HepG2 (cell line): ENCODE results near the gene AURKA. TPM values are rescaled to one million over a fixed set of nuclear protein-coding genes. Genes with fewer than 3 reads are reported as not detected.

ENCODE experiments used
- JDP2 ChIP-seq: sonication (generic); formaldehyde crosslinking; IDR thresholded peaks from 2 replicates; pipeline ENCODE4 v1.8.1; 2022; ENCODE audit warnings: missing genetic modification reagents, borderline replicate concordance
- NFYB ChIP-seq: sonication (generic); formaldehyde crosslinking; IDR thresholded peaks from 2 replicates; pipeline ENCODE4 v1.4.0; 2020; ENCODE audit warnings: missing genetic modification reagents
- SAP130 ChIP-seq: IDR thresholded peaks from 2 replicates; pipeline ENCODE4 v1.6.1; 2016; ENCODE audit warnings: low read depth
- STAT6 ChIP-seq: sonication (generic); formaldehyde crosslinking; IDR thresholded peaks from 2 replicates; pipeline ENCODE4 v1.4.0; 2020; ENCODE audit warnings: missing genetic modification reagents, mild to moderate bottlenecking, borderline replicate concordance
- THAP11 ChIP-seq: IDR thresholded peaks from 2 replicates; pipeline ENCODE4 v1.6.1; 2016; ENCODE audit warnings: missing biosample characterization, missing genetic modification reagents
- ZNF136 ChIP-seq: sonication (generic); formaldehyde crosslinking; IDR thresholded peaks from 2 replicates; pipeline ENCODE4 v1.8.1; 2022; ENCODE audit warnings: low read depth, mild to moderate bottlenecking, moderate library complexity, missing genetic modification reagents
- ZNF251 ChIP-seq: sonication (generic); formaldehyde crosslinking; IDR thresholded peaks from 2 replicates; pipeline ENCODE4 v1.9.0; 2021; ENCODE audit warnings: mild to moderate bottlenecking, missing genetic modification reagents
- ZNF460 ChIP-seq: sonication (generic); formaldehyde crosslinking; IDR thresholded peaks from 2 replicates; pipeline ENCODE4 v1.5.1; 2020; ENCODE audit warnings: missing genetic modification reagents, mild to moderate bottlenecking, borderline replicate concordance
- ZNF766 ChIP-seq: sonication (generic); formaldehyde crosslinking; IDR thresholded peaks from 2 replicates; pipeline ENCODE4 v1.5.0; 2020; ENCODE audit warnings: missing genetic modification reagents, borderline replicate concordance
- polyA plus RNA-seq, 8 experiments: library from polyadenylated mRNA; depleted of rRNA in 3 of 8; stranded (reverse) in 7 of 8; unstranded in 1 of 8; fragments of >200 nt; fragmentation: Illumina TruSeq in 4 of 8; extraction: Trizol in 4 of 8; gene quantifications; 2 replicates each; pipeline versions ENCODE4 v1.2.1 to v1.2.3, GENCODE V29; 2011 to 2016; ENCODE audit warnings: low read depth in 4 of 8, missing spikeins in 1 of 8, mixed read lengths in 1 of 8; ENCODE audit not compliant: insufficient read depth in 1 of 8
- total RNA-seq, 5 experiments: library from RNA; depleted of rRNA; stranded (reverse); fragments of >200 nt; fragmentation: Illumina TruSeq; extraction: Trizol; gene quantifications; 2 replicates each; pipeline ENCODE4 v1.2.3, GENCODE V29; 2016; ENCODE audit warnings: low read depth in 1 of 5
- TF ChIP-seq, protein P1 (sequence below): sonication (generic); formaldehyde crosslinking; IDR thresholded peaks from 2 replicates; pipeline ENCODE4 v1.4.0; 2020; ENCODE audit warnings: mild to moderate bottlenecking, missing genetic modification reagents
- TF ChIP-seq, protein P2 (sequence below): sonication (generic); formaldehyde crosslinking; IDR thresholded peaks from 2 replicates; pipeline ENCODE4 v1.5.1; 2020; ENCODE audit warnings: missing genetic modification reagents, mild to moderate bottlenecking, borderline replicate concordance
- TF ChIP-seq, protein P3 (sequence below): IDR thresholded peaks from 2 replicates; pipeline ENCODE4 v1.6.1; 2016
- TF ChIP-seq, protein P4 (sequence below): sonication (generic); formaldehyde crosslinking; IDR thresholded peaks from 2 replicates; pipeline ENCODE4 v1.9.0; 2021; ENCODE audit warnings: missing genetic modification reagents, mild to moderate bottlenecking, borderline replicate concordance

AURKA gene
- total and polyA plus RNA-seq, 2 of the 13 experiments (the other 11 are each of a cell fraction or from before 2014, with no cell fraction given): 96.4 to 224 TPM

DNA sequence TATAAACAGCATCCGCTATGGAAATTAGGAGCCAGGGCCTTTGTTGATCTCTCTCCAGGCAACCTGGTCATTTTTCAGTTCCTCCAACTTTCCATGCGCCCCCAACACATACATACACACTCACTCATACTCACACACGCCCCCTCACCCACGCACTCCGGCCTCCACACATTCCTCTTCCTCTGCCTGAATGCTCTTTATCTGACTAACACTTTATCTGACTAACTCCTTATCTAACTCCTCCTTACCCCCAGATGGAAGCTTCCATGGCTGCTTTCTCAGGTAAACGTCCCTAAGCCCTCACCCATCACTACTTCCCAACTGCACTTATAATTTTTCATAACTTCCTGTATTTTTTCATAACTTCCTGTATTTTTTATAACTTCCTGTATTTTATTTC is 37.5 kb upstream of the AURKA start (continued):
- TF ChIP-seq, protein P1, sequence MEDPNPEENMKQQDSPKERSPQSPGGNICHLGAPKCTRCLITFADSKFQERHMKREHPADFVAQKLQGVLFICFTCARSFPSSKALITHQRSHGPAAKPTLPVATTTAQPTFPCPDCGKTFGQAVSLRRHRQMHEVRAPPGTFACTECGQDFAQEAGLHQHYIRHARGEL (CRISPR knock-in tag): no peak
- TF ChIP-seq SAP130 (CRISPR knock-in tag): no peak
- TF ChIP-seq, protein P2, sequence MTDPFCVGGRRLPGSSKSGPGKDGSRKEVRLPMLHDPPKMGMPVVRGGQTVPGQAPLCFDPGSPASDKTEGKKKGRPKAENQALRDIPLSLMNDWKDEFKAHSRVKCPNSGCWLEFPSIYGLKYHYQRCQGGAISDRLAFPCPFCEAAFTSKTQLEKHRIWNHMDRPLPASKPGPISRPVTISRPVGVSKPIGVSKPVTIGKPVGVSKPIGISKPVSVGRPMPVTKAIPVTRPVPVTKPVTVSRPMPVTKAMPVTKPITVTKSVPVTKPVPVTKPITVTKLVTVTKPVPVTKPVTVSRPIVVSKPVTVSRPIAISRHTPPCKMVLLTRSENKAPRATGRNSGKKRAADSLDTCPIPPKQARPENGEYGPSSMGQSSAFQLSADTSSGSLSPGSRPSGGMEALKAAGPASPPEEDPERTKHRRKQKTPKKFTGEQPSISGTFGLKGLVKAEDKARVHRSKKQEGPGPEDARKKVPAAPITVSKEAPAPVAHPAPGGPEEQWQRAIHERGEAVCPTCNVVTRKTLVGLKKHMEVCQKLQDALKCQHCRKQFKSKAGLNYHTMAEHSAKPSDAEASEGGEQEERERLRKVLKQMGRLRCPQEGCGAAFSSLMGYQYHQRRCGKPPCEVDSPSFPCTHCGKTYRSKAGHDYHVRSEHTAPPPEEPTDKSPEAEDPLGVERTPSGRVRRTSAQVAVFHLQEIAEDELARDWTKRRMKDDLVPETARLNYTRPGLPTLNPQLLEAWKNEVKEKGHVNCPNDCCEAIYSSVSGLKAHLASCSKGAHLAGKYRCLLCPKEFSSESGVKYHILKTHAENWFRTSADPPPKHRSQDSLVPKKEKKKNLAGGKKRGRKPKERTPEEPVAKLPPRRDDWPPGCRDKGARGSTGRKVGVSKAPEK: no peak
- TF ChIP-seq ZNF136: no peak
- TF ChIP-seq ZNF251 (CRISPR knock-in tag): no peak
- no peak for TF ChIP-seq JDP2
- TF ChIP-seq NFYB: no peak
- TF ChIP-seq, protein P3, sequence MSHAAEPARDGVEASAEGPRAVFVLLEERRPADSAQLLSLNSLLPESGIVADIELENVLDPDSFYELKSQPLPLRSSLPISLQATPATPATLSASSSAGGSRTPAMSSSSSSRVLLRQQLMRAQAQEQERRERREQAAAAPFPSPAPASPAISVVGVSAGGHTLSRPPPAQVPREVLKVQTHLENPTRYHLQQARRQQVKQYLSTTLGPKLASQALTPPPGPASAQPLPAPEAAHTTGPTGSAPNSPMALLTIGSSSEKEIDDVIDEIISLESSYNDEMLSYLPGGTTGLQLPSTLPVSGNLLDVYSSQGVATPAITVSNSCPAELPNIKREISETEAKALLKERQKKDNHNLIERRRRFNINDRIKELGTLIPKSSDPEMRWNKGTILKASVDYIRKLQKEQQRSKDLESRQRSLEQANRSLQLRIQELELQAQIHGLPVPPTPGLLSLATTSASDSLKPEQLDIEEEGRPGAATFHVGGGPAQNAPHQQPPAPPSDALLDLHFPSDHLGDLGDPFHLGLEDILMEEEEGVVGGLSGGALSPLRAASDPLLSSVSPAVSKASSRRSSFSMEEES: no peak
- no peak for TF ChIP-seq ZNF460 (CRISPR knock-in tag)
- no peak for TF ChIP-seq ZNF766 (CRISPR knock-in tag)
- no peak for TF ChIP-seq THAP11 (CRISPR knock-in tag)
- TF ChIP-seq, protein P4, sequence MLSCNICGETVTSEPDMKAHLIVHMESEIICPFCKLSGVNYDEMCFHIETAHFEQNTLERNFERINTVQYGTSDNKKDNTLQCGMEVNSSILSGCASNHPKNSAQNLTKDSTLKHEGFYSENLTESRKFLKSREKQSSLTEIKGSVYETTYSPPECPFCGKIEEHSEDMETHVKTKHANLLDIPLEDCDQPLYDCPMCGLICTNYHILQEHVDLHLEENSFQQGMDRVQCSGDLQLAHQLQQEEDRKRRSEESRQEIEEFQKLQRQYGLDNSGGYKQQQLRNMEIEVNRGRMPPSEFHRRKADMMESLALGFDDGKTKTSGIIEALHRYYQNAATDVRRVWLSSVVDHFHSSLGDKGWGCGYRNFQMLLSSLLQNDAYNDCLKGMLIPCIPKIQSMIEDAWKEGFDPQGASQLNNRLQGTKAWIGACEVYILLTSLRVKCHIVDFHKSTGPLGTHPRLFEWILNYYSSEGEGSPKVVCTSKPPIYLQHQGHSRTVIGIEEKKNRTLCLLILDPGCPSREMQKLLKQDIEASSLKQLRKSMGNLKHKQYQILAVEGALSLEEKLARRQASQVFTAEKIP (CRISPR knock-in tag): no peak
- no peak for TF ChIP-seq STAT6
